GM12875 (cell line): ENCODE data around the gene SLC28A1.
A peak's percentile ranks its signal among the peaks of the same experiment; 100 is the strongest.
"Not testable (repeated sequence)": the region's sequence is repeated elsewhere in the genome, so short reads cannot be mapped to it uniquely, and the experiment has no call there.

Experiments
- H3K4me3 ChIP-seq: one replicate; pipeline ENCODE4 v1.5.1; 2011; ENCODE audit warnings: low read depth, low read length, control low read depth
- CTCF ChIP-seq: IDR thresholded peaks from 2 replicates; pipeline ENCODE4 v1.5.1; 2011; ENCODE audit warnings: low read depth, mild to moderate bottlenecking, control low read depth, inconsistent platforms, low read length, moderate library complexity, borderline replicate concordance; ENCODE audit not compliant: insufficient read depth

SLC28A1 gene

GRCh38 chr15:84840741-84841429, 43.6 kb upstream of the SLC28A1 start:
- no peak for TF ChIP-seq CTCF

GRCh38 chr15:84842781-84843180, 41.7 kb upstream of the SLC28A1 start:
- no peak overlapping the region for H3K4me3 ChIP-seq
- no peak for TF ChIP-seq CTCF

More at GRCh38 chr15:84840741-84841429, 43.6 kb upstream of the SLC28A1 start:
- no peak overlapping the region for H3K4me3 ChIP-seq

GRCh38 chr15:84844964-84845363, 39.5 kb upstream of the SLC28A1 start:
- H3K4me3 ChIP-seq, result no peak overlapping the region

GRCh38 chr15:84845631-84846030, 38.8 kb upstream of the SLC28A1 start:
- not testable (repeated sequence) for H3K4me3 ChIP-seq
- TF ChIP-seq CTCF, result peak; percentile 51; the same call in 1 of the 2 replicates

More at GRCh38 chr15:84844964-84845363, 39.5 kb upstream of the SLC28A1 start:
- no peak for TF ChIP-seq CTCF

GRCh38 chr15:84846269-84846668, 38.2 kb upstream of the SLC28A1 start:
- no peak for TF ChIP-seq CTCF
- no peak overlapping the region for H3K4me3 ChIP-seq

GRCh38 chr15:84847382-84847781, 37.1 kb upstream of the SLC28A1 start:
- no peak overlapping the region for H3K4me3 ChIP-seq
- no peak for TF ChIP-seq CTCF

GRCh38 chr15:84852212-84852611, 32.2 kb upstream of the SLC28A1 start:
- H3K4me3 ChIP-seq, result no peak overlapping the region
- no peak for TF ChIP-seq CTCF
